HG03442 (cell line): ENCODE measurements around the gene ING5.
"Not testable (repeated sequence)": the region's sequence is repeated elsewhere in the genome, so short reads cannot be mapped to it uniquely, and the experiment has no call there.

Experiments used
- ATAC-seq: cut with Tn5 transposase; IDR thresholded peaks from one replicate; pipeline ENCODE4 v1.9.1; 2021; ENCODE audit warnings: mild to moderate bottlenecking, moderate library complexity; ENCODE audit not compliant: unreplicated experiment

Gene ING5

GRCh38 chr2:241736111-241736510 lies 34.3 kb downstream of the ING5 start:
- ATAC-seq: no peak

GRCh38 chr2:241738040-241738686 lies 36.3 kb downstream of the ING5 start:
- ATAC-seq: no peak

- no peak for ATAC-seq
Observed at GRCh38 chr2:241739177-241739576, 37.3 kb downstream of the ING5 start.

- ATAC-seq: no peak
Observed at GRCh38 chr2:241739651-241740050, 37.8 kb downstream of the ING5 start.

- no peak for ATAC-seq
Observed at GRCh38 chr2:241741016-241741415, 39.2 kb downstream of the ING5 start.

GRCh38 chr2:241742320-241742939 lies 40.6 kb downstream of the ING5 start:
- ATAC-seq: no peak

- not testable (repeated sequence) for ATAC-seq
Observed at GRCh38 chr2:241743008-241743407, 41.2 kb downstream of the ING5 start.

- ATAC-seq: no peak
Observed at GRCh38 chr2:241743620-241744019, 41.8 kb downstream of the ING5 start.

- no peak for ATAC-seq
Observed at GRCh38 chr2:241744028-241744754, 42.4 kb downstream of the ING5 start.

GRCh38 chr2:241745276-241745675 lies 43.4 kb downstream of the ING5 start:
- ATAC-seq: no peak

GRCh38 chr2:241746084-241746483 lies 44.2 kb downstream of the ING5 start:
- ATAC-seq: no peak

- no peak for ATAC-seq
Observed at GRCh38 chr2:241748468-241749256, 46.8 kb downstream of the ING5 start.

- no peak for ATAC-seq
Observed at GRCh38 chr2:241750076-241750840, 48.4 kb downstream of the ING5 start.

GRCh38 chr2:241751152-241751551 lies 49.3 kb downstream of the ING5 start:
- ATAC-seq: no peak

GRCh38 chr2:241751776-241752175 lies 49.9 kb downstream of the ING5 start:
- ATAC-seq: no peak

- ATAC-seq: no peak
Observed at GRCh38 chr2:241752253-241752652, 50.4 kb downstream of the ING5 start.

GRCh38 chr2:241752689-241753276 lies 50.9 kb downstream of the ING5 start:
- ATAC-seq: no peak

- ATAC-seq: no peak
Observed at GRCh38 chr2:241753493-241753892, 51.7 kb downstream of the ING5 start.

- no peak for ATAC-seq
Observed at GRCh38 chr2:241754042-241754441, 52.2 kb downstream of the ING5 start.

GRCh38 chr2:241755166-241755565 lies 53.3 kb downstream of the ING5 start:
- no peak for ATAC-seq
